Measurements from ENCODE around the gene DCST1.

GRCh38 chr1:155038602-155039307 is 5.1 kb downstream of the DCST1 start:
- TF ChIP-seq CTCF (IDR thresholded peaks at IDR 0.05 in 2 of 3, conservative IDR thresholded peaks at IDR 0.05 in 1 of 3; ENCODE audit: borderline replicate concordance in 1 of 3, insufficient read depth in 1 of 3, low read depth in 2 of 3, low read length in 2 of 3) (no peak), EZH2 (IDR thresholded peaks at IDR 0.05) (no peak), MAX (IDR thresholded peaks at IDR 0.05) (no peak), SIN3A (IDR thresholded peaks at IDR 0.05; ENCODE audit: low read depth) (no peak), EGR1 (IDR thresholded peaks at IDR 0.05; ENCODE audit: low read depth) (no peak), POLR2A (IDR thresholded peaks at IDR 0.05; ENCODE audit: borderline replicate concordance, extremely low read depth, insufficient read depth, insufficient read length) (no peak), EZH2phosphoT487 (IDR thresholded peaks at IDR 0.05; ENCODE audit: borderline replicate concordance) (no peak), POLR2AphosphoS5 (IDR thresholded peaks at IDR 0.05; ENCODE audit: low read depth, low read length) (no peak), CEBPB (IDR thresholded peaks at IDR 0.05; ENCODE audit: low read depth) (no peak), ELF1 (IDR thresholded peaks at IDR 0.05; ENCODE audit: borderline replicate concordance, low read depth) (no peak), RAD21 (IDR thresholded peaks at IDR 0.05; ENCODE audit: low read depth) (no peak), ATF3 (IDR thresholded peaks at IDR 0.05) (no peak)
